SK-N-MC (cell line): ENCODE data around the gene MUCL1.
"Not testable (repeated sequence)": the region's sequence is repeated elsewhere in the genome, so short reads cannot be mapped to it uniquely, and the experiment has no call there.

Source experiments
- DNase-seq: peaks from one replicate; pipeline ENCODE4 v3.0.0-alpha.2; 2011; ENCODE audit warnings: low read depth, low spot score
- H3K27ac ChIP-seq: fragments of 200-600 bp; sonication (generic); 2 replicates; pipeline ENCODE4 v1.5.1; 2016; ENCODE audit warnings: mixed run types
- H3K36me3 ChIP-seq: fragments of 200-600 bp; sonication (generic); 2 replicates; pipeline ENCODE4 v1.6.1; 2017; ENCODE audit warnings: antibody characterized with exemption, low read length, mixed read lengths; ENCODE audit not compliant: insufficient read depth
- H3K4me3 ChIP-seq: fragments of 200-600 bp; sonication (generic); 2 replicates; pipeline ENCODE4 v1.5.1; 2016
- H3K9ac ChIP-seq: fragments of 200-600 bp; sonication (generic); 2 replicates; pipeline ENCODE4 v1.8.0; 2017; ENCODE audit warnings: mixed run types, mixed read lengths; ENCODE audit not compliant: insufficient read length
- H3K9me3 ChIP-seq: fragments of 200-600 bp; sonication (generic); 2 replicates; pipeline ENCODE4 v1.6.1; 2017; ENCODE audit warnings: low read depth, mild to moderate bottlenecking, antibody characterized with exemption, low read length, moderate library complexity, mixed read lengths
- EZH2 ChIP-seq: fragments of 200-600 bp; sonication (generic); IDR thresholded peaks from one replicate; pipeline ENCODE4 v1.6.1; 2017; ENCODE audit warnings: antibody characterized with exemption
- FOXP2 ChIP-seq: optimal IDR thresholded peaks from 2 replicates; pipeline ENCODE3; 2011; ENCODE audit warnings: mild to moderate bottlenecking, moderate library complexity; ENCODE audit not compliant: insufficient read depth; ENCODE audit errors: extremely low read length, control extremely low read depth
- POLR2AphosphoS5 ChIP-seq: IDR thresholded peaks from 2 replicates; pipeline ENCODE4 v1.6.1; 2012; ENCODE audit warnings: mild to moderate bottlenecking, low read depth, low read length, borderline replicate concordance

The MUCL1 gene

DNA sequence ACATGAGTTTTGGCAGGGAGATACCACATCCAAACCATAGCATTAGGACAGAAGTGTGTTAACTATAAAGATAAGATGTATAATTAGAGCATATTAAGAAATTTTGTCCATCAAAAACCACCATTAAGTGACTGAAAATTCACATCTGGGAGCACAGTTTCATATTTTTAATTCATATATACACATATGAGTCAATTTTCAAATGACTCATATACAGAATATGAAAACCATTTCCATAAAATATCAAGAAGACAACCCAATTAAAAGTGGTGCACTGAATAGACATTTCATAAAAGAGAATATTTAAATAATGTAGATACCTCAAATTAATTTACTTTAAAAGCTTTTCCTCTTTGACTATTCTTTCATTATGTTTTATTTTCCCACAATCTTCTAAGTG, 25.3 kb downstream of the MUCL1 start:
- H3K9ac ChIP-seq, result no peak overlapping the region

DNA sequence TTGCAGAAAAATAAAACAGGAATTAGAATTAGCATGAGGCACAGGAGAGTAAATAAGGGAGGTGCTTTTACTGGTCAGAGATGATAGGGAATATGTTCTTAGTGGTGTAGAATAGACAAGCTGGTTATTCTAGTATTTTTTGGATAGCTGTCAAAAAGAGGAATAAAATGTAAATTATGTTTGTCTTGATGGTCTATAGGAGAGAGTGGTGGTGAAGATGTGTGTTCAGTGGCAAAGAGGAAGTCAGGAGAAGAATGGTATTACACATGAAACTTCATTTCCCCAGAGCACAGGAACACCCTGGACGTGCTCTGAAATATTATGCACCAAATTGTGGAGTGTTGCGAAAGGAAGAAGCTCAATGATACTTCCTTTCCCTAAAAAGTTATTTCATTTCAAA, 27.8 kb downstream of the MUCL1 start:
- DNase-seq, result no peak
- H3K9me3 ChIP-seq, result no peaks in the 10 kb centered on the region
- H3K9ac ChIP-seq, result no peak overlapping the region
- no peak overlapping the region for H3K4me3 ChIP-seq
- H3K27ac ChIP-seq, result no peak overlapping the region
- H3K36me3 ChIP-seq, result no peaks in the 10 kb centered on the region
- no peak for TF ChIP-seq EZH2
- no peak for TF ChIP-seq POLR2AphosphoS5
- TF ChIP-seq FOXP2, result no peak

More for the DNA sequence above, 25.3 kb downstream of the MUCL1 start:
- Histone ChIP-seq H3K27ac (peak overlapping the region; percentile 39; the same call in 1 of the 2 replicates), H3K9me3 (no peaks in the 10 kb centered on the region), H3K4me3 (no peak overlapping the region), H3K36me3 (no peaks in the 10 kb centered on the region)
- no peak for DNase-seq
- no peak for TF ChIP-seq POLR2AphosphoS5
- TF ChIP-seq FOXP2, result no peak
- no peak for TF ChIP-seq EZH2

DNA sequence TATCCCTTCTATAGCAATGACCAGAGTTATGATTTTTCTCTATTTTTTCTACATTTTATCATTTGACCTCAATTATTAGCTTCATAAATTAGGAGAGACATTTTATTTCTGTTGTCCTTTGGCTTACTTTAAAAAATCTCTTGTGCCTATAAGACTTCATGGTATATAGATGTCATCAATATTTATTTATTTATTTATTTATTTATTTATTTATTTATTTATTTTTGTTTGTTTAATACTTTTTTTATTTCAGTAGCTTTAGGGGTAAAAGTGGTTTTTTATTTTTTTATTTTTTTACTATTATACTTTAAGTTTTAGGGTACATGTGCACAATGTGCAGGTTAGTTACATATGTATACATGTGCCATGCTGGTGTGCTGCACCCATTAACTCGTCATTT, 28.3 kb downstream of the MUCL1 start:
- not testable (repeated sequence) for H3K27ac ChIP-seq, H3K9me3 ChIP-seq, H3K36me3 ChIP-seq, H3K4me3 ChIP-seq, H3K9ac ChIP-seq, DNase-seq

DNA sequence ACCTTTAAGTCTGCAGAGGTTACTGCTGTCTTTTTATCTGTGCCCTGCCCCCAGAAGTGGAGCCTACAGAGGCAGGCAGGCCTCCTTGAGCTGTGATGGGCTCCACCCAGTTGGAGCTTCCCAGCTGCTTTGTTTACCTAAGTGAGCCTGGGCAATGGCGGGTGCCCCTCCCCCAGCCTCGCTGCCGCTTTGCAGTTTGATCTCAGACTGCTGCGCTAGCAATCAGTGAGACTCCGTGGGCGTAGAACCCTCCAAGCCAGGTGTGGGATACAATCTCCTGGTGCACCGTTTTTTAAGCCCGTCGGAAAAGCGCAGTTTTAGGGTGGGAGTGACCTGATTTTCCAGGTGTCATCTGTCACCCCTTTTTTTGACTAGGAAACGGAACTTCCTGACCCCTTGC, 34.1 kb downstream of the MUCL1 start:
- H3K4me3 ChIP-seq, H3K36me3 ChIP-seq, DNase-seq, H3K9me3 ChIP-seq, H3K9ac ChIP-seq, H3K27ac ChIP-seq: not testable (repeated sequence)

DNA sequence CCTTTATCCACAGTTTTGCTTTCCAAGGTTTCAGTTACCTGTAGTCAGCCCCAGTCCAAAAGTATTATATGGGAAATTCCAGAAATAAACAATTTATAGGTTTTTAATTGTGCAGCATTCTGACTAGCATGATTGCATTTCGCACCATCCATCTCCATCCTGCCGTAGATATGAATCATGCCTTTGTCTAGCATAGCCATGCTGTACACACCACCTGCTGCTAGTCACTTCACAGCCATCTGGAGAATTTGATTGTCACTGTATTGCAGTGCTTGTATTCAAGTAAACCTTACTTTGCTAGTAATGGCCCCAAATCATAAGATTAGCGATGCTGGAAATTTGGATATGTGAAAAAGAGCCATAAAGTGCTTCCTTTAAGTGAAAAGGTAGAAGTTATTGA, 36.0 kb downstream of the MUCL1 start:
- Histone ChIP-seq H3K4me3 (no peak overlapping the region), H3K27ac (no peak overlapping the region), H3K9me3 (no peaks in the 10 kb centered on the region; the same call in 1 of the 2 replicates), H3K36me3 (no peaks in the 10 kb centered on the region), H3K9ac (no peak overlapping the region)
- TF ChIP-seq POLR2AphosphoS5, result no peak
- no peak for TF ChIP-seq EZH2
- TF ChIP-seq FOXP2, result no peak
- no peak for DNase-seq

- peak; percentile 24 for DNase-seq
- H3K4me3 ChIP-seq, result no peak overlapping the region
- no peaks in the 10 kb centered on the region for H3K36me3 ChIP-seq
- H3K9ac ChIP-seq, result no peak overlapping the region
- no peaks in the 10 kb centered on the region; the same call in 1 of the 2 replicates for H3K9me3 ChIP-seq
- TF ChIP-seq EZH2 (no peak), POLR2AphosphoS5 (no peak), FOXP2 (no peak)
- H3K27ac ChIP-seq, result 0 out of 2 replicates have a peak overlapping the region, but pooled peaks have one; percentile 33
Observed at GRCh38 chr12:54891717-54892478, 37.6 kb downstream of the MUCL1 start.
